GM23338 (cell line): Measurements from ENCODE around the gene MTR.

Source experiments
- CREB1 ChIP-seq: fragments of 250-450 bp; sonication (Bioruptor Pico); IDR thresholded peaks from 2 replicates; pipeline ENCODE4 v1.5.0; 2020; ENCODE audit warnings: low read depth, mild to moderate bottlenecking, moderate library complexity
- CTCF ChIP-seq, 2 experiments: fragments of 200-600 bp in 1 of 2; sonication (generic) in 1 of 2; conservative IDR thresholded peaks; 2 replicates each; pipeline versions ENCODE4 v1.5.1 to v1.6.1; 2016 to 2017; ENCODE audit warnings: antibody characterized with exemption in 2 of 2, low read depth in 2 of 2, mild to moderate bottlenecking in 2 of 2, moderate library complexity in 1 of 2
- ETS1 ChIP-seq: IDR thresholded peaks from 2 replicates; pipeline ENCODE4 v1.6.1; 2016; ENCODE audit warnings: antibody characterized with exemption
- EZH2 ChIP-seq: fragments of 200-600 bp; sonication (generic); IDR thresholded peaks from one replicate; pipeline ENCODE4 v1.8.0; 2017; ENCODE audit warnings: antibody characterized with exemption, mild to moderate bottlenecking, low read depth; ENCODE audit not compliant: unreplicated experiment
- EZH2phosphoT487 ChIP-seq: fragments of 200-600 bp; sonication (generic); IDR thresholded peaks from one replicate; pipeline ENCODE4 v1.8.1; 2018; ENCODE audit warnings: antibody characterized with exemption; ENCODE audit not compliant: unreplicated experiment
- JUNB ChIP-seq: IDR thresholded peaks from one replicate; pipeline ENCODE4 v1.6.1; 2016; ENCODE audit warnings: antibody characterized with exemption; ENCODE audit not compliant: unreplicated experiment
- POLR2AphosphoS5 ChIP-seq: IDR thresholded peaks from 2 replicates; pipeline ENCODE4 v1.6.1; 2016; ENCODE audit warnings: antibody characterized with exemption, low read depth
- STAT1 ChIP-seq: IDR thresholded peaks from one replicate; pipeline ENCODE4 v1.6.1; 2016; ENCODE audit warnings: antibody characterized with exemption; ENCODE audit not compliant: unreplicated experiment
- ZNF462 ChIP-seq: fragments of 250-450 bp; sonication (Bioruptor Pico); IDR thresholded peaks from 2 replicates; pipeline ENCODE4 v1.5.0; 2020; ENCODE audit warnings: mild to moderate bottlenecking, moderate library complexity
- TF ChIP-seq, protein P1 (sequence below): IDR thresholded peaks from one replicate; pipeline ENCODE4 v1.6.1; 2018; ENCODE audit warnings: antibody characterized with exemption; ENCODE audit not compliant: unreplicated experiment

DNA sequence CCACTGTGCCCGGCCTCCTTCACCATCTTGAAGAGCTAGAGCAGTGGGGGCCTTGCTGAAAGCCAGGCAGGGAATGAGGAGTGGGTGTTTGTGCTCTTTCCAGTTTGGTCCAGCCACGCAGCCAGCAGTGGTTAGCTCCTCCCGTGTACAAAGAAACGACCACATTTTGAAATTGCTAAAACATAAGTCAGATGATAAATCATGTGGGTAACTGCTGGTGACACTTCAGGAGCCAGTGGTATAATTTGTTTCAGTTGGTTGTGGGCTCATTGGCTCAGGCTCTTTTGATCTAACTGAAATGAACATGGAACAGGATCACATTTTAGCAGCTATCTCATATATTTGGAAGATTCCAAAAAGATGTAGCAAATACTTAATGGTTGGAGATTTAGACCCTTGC, 87.6 kb downstream of the MTR start:
- TF ChIP-seq EZH2 (no peak), POLR2AphosphoS5 (no peak), CTCF (conservative IDR thresholded peaks at IDR 0.05; ENCODE audit: low read depth in 2 of 2) (no peak), EZH2phosphoT487 (no peak), STAT1 (no peak), CREB1 (CRISPR knock-in tag) (no peak), JUNB (no peak), ETS1 (no peak), ZNF462 (CRISPR knock-in tag) (no peak)
- TF ChIP-seq, protein P1, sequence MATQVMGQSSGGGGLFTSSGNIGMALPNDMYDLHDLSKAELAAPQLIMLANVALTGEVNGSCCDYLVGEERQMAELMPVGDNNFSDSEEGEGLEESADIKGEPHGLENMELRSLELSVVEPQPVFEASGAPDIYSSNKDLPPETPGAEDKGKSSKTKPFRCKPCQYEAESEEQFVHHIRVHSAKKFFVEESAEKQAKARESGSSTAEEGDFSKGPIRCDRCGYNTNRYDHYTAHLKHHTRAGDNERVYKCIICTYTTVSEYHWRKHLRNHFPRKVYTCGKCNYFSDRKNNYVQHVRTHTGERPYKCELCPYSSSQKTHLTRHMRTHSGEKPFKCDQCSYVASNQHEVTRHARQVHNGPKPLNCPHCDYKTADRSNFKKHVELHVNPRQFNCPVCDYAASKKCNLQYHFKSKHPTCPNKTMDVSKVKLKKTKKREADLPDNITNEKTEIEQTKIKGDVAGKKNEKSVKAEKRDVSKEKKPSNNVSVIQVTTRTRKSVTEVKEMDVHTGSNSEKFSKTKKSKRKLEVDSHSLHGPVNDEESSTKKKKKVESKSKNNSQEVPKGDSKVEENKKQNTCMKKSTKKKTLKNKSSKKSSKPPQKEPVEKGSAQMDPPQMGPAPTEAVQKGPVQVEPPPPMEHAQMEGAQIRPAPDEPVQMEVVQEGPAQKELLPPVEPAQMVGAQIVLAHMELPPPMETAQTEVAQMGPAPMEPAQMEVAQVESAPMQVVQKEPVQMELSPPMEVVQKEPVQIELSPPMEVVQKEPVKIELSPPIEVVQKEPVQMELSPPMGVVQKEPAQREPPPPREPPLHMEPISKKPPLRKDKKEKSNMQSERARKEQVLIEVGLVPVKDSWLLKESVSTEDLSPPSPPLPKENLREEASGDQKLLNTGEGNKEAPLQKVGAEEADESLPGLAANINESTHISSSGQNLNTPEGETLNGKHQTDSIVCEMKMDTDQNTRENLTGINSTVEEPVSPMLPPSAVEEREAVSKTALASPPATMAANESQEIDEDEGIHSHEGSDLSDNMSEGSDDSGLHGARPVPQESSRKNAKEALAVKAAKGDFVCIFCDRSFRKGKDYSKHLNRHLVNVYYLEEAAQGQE: no peak
